Subcutaneous adipose tissue (tissue), 4 donors: ENCODE data around the gene PDE4D. TPM values are rescaled to one million over a fixed set of nuclear protein-coding genes. Genes with fewer than 3 reads are reported as not detected.

Experiments used
- total RNA-seq, 4 donors: library from RNA; depleted of rRNA; stranded (reverse); fragments of >200 nt; gene quantifications; one replicate each; pipeline ENCODE4 v1.1.0, GENCODE V29; 2016
- TF ChIP-seq, protein P1 (sequence below): fragments of 450-650 bp; IDR thresholded peaks from one replicate; pipeline ENCODE4 v1.5.1; 2016; ENCODE audit warnings: low read depth, mild to moderate bottlenecking, control low read depth, antibody characterized with exemption, moderate library complexity

PDE4D gene
- total RNA-seq, 4 donors from 2014 or later, result 15.0 to 24.0 (median 18.5) TPM

DNA sequence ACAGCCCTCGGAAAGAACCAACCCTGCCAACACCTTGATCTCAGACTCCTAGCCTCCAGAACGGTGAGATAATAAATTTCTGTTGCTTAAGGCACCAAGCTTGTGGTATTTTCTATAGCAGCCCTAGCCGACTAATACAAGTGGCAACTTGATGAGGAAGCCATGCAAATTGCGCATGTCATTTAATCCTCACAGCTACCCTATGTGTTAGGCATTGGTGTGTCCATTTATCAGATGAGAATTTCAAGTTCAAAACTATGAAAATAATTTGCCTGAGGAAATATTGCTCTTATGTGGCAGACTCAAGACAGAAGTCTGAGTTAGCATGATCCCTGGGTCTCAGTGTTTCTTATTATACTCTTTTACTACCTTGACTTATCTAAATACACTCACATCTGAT is 264.0 kb downstream of the PDE4D start:
- TF ChIP-seq, protein P1, sequence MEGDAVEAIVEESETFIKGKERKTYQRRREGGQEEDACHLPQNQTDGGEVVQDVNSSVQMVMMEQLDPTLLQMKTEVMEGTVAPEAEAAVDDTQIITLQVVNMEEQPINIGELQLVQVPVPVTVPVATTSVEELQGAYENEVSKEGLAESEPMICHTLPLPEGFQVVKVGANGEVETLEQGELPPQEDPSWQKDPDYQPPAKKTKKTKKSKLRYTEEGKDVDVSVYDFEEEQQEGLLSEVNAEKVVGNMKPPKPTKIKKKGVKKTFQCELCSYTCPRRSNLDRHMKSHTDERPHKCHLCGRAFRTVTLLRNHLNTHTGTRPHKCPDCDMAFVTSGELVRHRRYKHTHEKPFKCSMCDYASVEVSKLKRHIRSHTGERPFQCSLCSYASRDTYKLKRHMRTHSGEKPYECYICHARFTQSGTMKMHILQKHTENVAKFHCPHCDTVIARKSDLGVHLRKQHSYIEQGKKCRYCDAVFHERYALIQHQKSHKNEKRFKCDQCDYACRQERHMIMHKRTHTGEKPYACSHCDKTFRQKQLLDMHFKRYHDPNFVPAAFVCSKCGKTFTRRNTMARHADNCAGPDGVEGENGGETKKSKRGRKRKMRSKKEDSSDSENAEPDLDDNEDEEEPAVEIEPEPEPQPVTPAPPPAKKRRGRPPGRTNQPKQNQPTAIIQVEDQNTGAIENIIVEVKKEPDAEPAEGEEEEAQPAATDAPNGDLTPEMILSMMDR, result no peak

DNA sequence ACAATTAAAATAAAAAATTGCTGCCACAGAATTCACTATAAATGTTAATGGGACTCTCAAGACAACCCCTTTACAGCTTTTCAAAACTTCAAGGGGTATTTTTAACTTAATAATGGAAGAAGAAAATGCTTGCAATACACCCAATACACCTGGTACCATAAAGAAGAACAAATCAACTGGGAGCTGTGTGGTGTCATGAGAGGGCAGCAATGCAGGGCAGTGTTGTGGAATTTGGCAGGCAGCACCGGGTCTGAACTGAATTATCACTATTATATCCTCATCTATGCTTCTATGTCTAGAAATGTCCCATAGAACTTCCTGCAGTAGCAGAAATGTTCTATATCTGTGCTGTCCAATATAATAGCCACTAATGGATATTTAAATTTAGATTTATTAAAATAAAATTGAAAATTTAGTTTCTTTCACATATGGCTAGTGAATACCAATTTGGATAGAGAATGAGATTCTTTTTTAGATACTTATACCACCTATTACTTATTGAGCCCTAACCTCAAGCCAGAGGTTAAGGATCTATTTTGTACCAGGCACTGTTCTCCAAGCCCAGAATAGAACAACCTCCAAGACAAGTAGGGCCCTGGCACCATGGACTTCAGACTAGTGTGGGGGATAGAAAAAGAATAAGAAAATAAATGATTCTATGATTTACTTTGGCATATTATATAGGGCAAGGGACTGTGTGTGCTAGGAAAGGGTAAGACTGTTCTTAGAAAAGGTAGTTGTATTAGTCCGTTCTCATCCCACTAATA is 265.3 kb downstream of the PDE4D start:
- TF ChIP-seq, protein P1, result no peak

DNA sequence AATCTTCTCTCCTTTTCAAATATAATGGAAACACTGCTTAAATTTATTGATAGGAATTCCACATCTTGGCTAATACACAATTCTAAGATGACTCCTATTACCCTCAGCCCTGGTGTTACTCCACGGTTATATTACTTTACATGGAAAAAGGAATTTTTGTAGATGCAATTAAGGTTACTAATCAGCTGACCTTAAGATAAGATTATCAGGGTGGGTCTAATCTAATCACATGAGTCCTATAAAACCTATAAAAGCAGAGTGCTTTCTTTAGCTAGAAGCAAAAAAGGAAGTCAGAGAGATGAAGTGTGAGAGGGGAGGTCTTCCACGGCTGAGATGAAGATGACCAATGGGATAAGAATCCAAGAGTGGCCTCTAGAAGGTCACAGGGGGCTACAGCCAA is 268.6 kb downstream of the PDE4D start:
- TF ChIP-seq, protein P1, result no peak

DNA sequence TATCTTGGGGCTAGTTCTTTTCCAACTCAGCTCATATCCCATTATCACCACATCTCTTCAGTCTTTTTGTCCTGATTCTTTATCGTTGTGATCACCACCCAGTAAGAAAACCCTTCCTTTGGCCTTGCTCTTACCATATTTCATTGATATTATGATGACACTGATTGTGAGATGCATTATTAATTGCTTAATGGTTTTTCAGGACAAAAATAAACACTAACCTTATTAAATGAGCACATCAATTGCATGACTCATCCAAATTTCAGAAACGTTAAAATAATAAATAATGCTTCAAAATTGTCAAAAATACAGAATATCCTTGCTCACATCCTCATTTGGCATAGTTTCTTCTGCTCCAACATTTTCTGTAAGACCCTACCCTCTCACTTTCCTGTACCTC is 270.7 kb downstream of the PDE4D start:
- TF ChIP-seq, protein P1, result no peak

DNA sequence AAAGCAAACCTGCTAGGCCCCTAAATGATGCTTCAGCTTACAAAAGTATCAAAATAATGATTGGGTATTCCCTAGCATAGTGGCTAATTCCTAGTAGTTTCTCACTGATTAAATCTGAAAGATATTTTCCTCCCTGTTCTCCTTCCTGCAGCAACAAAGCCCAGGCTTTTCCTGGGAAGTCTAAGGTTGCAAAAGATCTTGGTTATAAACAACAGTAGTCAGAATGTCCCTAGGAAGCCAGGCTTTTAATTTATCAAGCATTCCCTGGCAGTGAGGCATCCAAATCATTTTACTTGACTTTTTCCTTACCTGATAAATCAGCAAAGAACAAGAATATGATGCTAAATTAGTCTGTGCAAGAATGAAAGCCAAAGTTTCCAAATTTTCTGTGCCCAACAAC is 272.0 kb downstream of the PDE4D start:
- TF ChIP-seq, protein P1, result no peak

DNA sequence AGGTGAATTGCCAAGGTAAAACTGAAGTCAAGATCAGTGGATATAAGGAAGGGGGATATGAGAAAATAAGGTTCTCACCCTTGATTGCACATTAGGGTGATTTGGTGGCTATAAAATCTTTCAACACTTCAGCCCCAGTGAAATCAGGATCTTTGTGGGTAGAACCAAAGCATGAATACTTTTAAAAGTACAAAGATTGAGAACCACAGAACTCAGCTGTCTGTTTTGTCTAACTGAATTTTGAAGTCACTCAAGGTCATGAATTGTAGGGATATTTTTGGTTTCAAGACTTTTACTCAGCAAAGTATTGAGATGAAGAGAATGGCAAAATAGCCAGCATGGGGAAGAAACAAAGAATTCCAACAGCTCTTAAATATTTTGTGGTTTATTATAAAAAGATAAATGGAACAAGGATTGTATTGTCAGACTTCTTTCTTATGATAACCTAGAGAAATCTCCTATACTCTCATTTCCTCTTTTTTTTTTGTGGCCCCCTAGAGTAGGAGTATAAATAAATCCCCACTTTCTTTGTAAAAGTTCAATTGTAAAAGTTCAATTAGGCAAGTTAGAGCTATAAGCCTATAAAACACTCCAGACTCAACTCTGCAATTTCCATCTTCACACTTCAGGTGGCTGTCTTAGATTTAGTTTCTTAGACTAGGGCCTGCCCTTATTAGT is 272.9 kb downstream of the PDE4D start:
- TF ChIP-seq, protein P1, result no peak

DNA sequence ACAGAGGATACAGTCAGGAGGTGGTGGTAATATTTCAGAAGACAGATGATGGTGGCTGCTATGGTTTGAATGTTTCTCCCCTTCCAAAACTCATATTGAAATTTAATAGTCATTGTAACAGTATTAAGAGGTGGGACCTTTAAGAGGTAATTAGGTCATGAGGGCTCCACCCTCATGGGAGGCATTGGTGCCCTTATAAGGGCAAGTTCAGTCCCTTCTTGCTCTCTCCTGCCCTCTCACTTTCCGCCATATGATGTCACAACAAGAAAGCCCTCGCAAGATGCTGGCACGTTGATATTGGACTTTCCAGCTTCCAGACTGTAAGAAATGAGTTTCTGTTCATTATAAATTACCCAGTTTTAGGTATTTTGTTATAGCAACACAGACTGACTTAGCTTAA is 274.9 kb downstream of the PDE4D start:
- TF ChIP-seq, protein P1, result no peak
